Retina (tissue), 1 donor: ENCODE results near the gene SMG5.

ENCODE experiments used
- DNase-seq: peaks from one replicate; pipeline ENCODE4 v3.0.0-alpha.2; 2016

Gene SMG5

GRCh38 chr1:156281693-156282478, 739 bp downstream of the SMG5 start:
- no peak for DNase-seq

GRCh38 chr1:156281281-156281680, 1.3 kb downstream of the SMG5 start:
- no peak for DNase-seq

- DNase-seq, result no peak
These were observed 2.8 kb downstream of the SMG5 start for GRCh38 chr1:156279837-156280236.

GRCh38 chr1:156276966-156277381, 5.7 kb downstream of the SMG5 start:
- no peak for DNase-seq

GRCh38 chr1:156276532-156276931, 6.1 kb downstream of the SMG5 start:
- no peak for DNase-seq

- DNase-seq, result no peak
These were observed 12.3 kb downstream of the SMG5 start for GRCh38 chr1:156270314-156270713.

GRCh38 chr1:156268336-156268735, 14.3 kb downstream of the SMG5 start:
- DNase-seq, result no peak

- no peak for DNase-seq
These were observed 16.6 kb downstream of the SMG5 start for GRCh38 chr1:156266051-156266450.

GRCh38 chr1:156263288-156263655, 19.4 kb downstream of the SMG5 start:
- no peak for DNase-seq

GRCh38 chr1:156262461-156263287, 20.0 kb downstream of the SMG5 start:
- no peak for DNase-seq

- no peak for DNase-seq
These were observed 21.7 kb downstream of the SMG5 start for GRCh38 chr1:156260896-156261295.

- no peak for DNase-seq
These were observed 22.8 kb downstream of the SMG5 start for GRCh38 chr1:156259805-156260204.

GRCh38 chr1:156258859-156259258, 23.8 kb downstream of the SMG5 start:
- DNase-seq, result no peak

GRCh38 chr1:156257711-156258110, 24.9 kb downstream of the SMG5 start:
- no peak for DNase-seq

- no peak for DNase-seq
These were observed 29.0 kb downstream of the SMG5 start for GRCh38 chr1:156253634-156254033.

GRCh38 chr1:156251527-156251926, 31.1 kb downstream of the SMG5 start:
- DNase-seq, result no peak

GRCh38 chr1:156249593-156249992, 33.0 kb downstream of the SMG5 start:
- DNase-seq, result no peak

GRCh38 chr1:156248323-156248683, 34.3 kb downstream of the SMG5 start:
- DNase-seq, result no peak

- peak; percentile 62 for DNase-seq
These were observed 34.9 kb downstream of the SMG5 start, which contains the start of gene PAQR6 for GRCh38 chr1:156247460-156248322. PAQR6 (minus strand) TSS chr1:156248056; CDS start chr1:156246731, 1,325 bp downstream.

- peak; percentile 32 for DNase-seq
These were observed 35.7 kb downstream of the SMG5 start for GRCh38 chr1:156246781-156247459.

- no peak for DNase-seq
These were observed 36.3 kb downstream of the SMG5 start for GRCh38 chr1:156246241-156246780.
